Germinal center (tissue), 1 donor: ENCODE measurements around the gene STN1.

Experiments
- DNase-seq: peaks from one replicate; pipeline ENCODE4 v3.0.0; 2012; ENCODE audit warnings: mixed read lengths, low spot score

Gene STN1

DNA sequence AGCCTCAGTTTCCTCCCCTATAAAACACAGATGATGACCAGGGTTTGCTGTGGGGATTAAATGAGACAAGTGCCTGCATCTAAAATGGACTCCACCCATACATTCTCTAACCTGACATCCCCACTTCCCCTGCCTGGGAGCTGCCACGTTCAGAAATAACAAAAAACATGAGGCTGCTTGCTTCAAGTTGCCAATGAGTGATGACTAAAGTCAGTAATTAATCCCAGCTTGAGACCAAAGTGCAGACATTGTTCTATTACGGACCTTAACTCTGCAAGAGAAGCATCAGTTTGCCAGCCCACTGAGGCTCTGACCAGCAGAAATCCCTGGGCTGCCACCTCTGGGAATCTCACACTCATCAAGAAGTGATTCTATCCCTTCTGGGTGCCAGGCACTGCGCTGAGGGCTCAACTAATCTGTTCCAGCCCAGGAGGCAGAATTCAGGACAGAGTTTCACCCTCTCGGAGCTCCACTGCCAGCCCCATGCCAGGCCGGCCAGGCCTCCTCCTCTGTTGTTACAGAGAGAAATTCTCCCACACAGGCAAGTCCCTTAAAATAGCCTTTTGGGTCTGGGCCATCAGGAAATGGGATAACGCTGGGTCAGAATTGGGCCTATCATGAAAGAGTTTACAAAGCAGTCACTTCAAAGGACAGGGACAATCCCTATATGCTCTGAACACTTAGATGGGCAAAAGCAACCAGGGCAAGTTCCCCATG is 74.0 kb downstream of the STN1 start:
- no peak for DNase-seq

- no peak for DNase-seq
Measured at GRCh38 chr10:103843045-103843444, 74.9 kb downstream of the STN1 start.

GRCh38 chr10:103842605-103843004 is 75.4 kb downstream of the STN1 start:
- DNase-seq: no peak

GRCh38 chr10:103841519-103841918 is 76.5 kb downstream of the STN1 start:
- DNase-seq: no peak

- DNase-seq: no peak
Measured at GRCh38 chr10:103840740-103841070, 77.3 kb downstream of the STN1 start.

DNA sequence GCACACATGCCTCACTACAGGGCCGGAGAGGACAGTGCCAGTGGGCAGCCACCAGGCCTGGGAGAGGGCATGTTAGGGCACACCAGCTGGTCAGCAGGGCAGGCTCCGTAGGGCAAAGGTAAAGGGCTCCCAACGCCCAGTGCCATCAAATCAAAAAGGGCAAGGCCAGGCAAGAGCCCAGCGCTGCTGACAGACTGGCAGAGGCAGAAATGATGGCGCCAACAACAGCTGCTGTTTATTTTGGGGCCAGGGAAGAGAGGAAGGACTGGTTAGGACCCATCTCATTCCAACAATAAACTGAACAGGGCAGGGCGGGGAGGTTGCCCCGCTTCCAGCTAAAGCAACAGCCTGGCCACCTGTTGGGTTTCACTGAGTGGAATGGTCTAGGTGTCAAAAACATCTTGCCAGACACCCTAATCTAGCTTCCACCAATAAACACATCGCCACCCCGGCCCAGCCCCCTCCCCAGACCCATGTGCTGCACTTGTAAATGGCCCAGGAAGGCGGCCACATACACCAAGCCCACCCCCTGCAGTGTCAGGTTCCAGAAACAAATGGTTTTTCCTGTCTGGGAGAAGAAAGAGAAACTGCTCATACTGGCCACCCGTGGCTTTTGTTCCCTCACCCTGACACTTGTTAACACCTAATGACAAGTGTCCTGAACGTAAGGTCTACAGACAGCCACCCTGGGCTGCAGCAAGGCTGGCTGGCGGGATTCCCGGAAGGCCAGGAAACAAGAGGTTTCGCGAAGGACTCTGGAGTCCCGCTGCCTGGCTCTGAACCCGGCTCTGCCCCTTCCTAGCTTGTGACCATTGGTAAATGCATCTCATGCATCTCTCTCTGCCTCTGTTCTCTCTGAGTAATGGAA is 77.9 kb downstream of the STN1 start:
- no peak for DNase-seq

GRCh38 chr10:103839519-103839871 is 78.5 kb downstream of the STN1 start:
- no peak for DNase-seq

- DNase-seq: no peak
Measured at GRCh38 chr10:103838862-103839518, 79.0 kb downstream of the STN1 start.

DNA sequence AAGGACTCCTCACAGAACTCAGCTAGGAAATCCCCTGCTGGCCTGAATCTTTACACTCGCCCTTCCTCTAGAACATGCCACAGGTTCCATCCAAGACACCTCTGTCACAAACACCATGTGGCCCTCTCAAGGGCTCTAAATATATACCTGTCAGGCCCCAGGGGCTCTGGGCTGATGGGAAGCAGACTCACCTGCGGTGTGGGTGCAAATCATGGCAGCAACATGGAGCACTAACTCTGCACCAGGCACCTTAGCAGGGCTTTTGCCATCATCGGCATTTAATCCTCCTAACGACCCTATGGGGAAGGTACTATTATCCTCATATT is 80.0 kb downstream of the STN1 start:
- no peak for DNase-seq

GRCh38 chr10:103837370-103838069 is 80.5 kb downstream of the STN1 start:
- no peak for DNase-seq

GRCh38 chr10:103836861-103837260 is 81.1 kb downstream of the STN1 start:
- DNase-seq: no peak

DNA sequence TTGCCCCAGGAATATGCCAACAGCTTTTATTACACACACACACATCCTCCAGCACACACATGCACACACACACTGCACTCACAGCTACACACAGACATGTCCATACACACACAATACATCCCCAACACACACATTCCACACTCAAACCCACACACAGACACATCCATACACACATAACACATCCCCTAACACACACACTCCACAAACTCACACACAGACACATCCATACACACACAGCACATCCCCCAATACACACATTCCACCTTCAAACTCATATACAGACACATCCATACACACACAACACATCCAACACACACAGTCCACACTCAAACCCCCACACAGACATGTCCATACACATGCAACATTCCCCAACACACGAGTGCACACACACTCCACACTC is 81.7 kb downstream of the STN1 start:
- DNase-seq: no peak

- no peak for DNase-seq
Measured at GRCh38 chr10:103835096-103836050, 82.6 kb downstream of the STN1 start.

- no peak for DNase-seq
Measured at GRCh38 chr10:103834436-103835095, 83.4 kb downstream of the STN1 start.

DNA sequence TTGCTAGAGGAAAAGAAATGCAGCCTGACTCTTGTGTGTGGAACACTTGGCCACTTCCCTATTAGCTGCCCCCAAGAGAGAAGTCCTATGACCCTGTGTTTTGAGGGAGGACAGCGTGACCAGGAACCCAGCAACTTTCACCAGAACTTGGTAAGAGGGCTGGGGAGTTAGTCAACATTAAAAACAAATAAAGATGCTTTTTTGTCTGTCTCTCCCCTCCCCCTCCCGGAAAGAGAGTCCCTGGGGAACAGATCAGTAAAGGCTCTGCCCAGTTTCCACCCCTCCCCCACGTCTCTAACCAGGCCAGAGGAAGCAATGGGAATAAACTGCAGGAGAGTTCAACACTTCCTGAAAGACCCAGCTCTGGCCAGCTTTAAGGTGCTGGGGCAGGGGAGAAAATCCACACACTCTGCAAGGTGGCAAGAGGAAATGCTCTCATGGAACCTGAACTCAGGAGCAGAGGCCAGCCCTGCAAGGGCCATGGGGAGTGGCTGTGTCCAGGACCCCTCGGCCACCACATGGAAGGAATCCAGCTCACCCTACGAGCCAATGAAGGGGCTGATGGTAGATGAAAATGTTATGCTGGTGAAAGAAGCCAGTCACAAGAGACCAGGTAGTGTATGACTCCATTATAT is 84.1 kb downstream of the STN1 start:
- DNase-seq: no peak

DNA sequence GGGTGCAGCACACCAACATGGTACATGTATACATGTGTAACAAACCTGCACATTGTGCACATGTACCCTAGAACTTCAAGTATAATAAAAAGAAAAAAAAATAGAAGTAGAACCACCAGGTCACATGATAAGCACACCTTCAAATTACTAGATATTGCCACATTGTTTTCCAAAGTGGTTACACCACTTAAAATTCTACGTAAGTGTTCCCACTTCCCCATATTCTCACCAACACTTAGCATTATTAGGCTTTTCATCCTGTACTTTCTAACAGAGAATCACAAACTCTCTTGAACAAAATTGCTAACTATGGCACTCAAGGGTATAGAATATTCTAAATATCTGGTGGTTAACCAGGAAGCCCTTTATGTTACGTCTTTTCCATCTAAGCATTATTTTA is 85.2 kb downstream of the STN1 start:
- no peak for DNase-seq
